CD4-positive, alpha-beta T cell treated with Interferon gamma for 1 hour (primary cell): ENCODE measurements around the gene CDH16.
"Not testable (repeated sequence)": the region's sequence is repeated elsewhere in the genome, so short reads cannot be mapped to it uniquely, and the experiment has no call there.

ENCODE experiments used
- DNase-seq: peaks from one replicate; pipeline ENCODE4 v3.0.0-alpha.2; 2020

The CDH16 gene

DNA sequence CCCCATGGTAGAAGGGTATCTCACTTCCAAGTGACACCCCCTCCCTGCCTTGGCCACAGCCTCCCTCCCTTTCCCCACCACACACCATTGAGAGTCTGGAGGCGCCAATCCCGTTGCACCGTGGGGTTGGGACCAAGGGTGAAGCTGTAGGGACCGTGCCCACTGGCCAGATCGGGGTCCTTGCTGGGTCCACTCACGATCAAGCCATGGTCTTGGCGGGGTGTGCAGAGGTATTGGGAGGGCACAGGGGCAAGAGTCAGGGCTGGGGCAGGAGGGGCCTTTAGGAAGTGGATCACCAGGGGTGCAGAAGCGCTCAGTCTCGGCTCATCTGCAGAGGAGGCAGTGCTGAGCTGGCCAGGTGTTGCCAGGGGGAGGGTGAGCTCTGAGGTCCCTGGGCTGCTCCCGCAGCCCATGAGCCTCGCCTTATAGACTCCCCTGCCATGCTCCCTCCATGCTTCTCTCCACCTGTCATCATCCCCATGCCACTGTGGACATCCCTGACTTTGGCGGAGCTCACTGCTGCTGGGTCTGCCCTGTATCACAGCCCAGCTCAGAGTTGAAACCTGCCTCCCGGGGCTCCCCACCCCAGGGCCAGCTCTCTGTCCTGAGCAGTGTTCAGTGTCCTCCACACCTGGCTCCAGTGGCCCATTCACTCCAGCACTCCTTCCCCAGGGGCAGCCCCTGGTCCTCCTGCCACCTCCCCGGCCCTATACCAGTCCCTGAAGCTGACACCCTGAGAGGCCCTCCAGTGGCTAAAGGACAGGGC is 8.3 kb downstream of the CDH16 start:
- no peak for DNase-seq

DNA sequence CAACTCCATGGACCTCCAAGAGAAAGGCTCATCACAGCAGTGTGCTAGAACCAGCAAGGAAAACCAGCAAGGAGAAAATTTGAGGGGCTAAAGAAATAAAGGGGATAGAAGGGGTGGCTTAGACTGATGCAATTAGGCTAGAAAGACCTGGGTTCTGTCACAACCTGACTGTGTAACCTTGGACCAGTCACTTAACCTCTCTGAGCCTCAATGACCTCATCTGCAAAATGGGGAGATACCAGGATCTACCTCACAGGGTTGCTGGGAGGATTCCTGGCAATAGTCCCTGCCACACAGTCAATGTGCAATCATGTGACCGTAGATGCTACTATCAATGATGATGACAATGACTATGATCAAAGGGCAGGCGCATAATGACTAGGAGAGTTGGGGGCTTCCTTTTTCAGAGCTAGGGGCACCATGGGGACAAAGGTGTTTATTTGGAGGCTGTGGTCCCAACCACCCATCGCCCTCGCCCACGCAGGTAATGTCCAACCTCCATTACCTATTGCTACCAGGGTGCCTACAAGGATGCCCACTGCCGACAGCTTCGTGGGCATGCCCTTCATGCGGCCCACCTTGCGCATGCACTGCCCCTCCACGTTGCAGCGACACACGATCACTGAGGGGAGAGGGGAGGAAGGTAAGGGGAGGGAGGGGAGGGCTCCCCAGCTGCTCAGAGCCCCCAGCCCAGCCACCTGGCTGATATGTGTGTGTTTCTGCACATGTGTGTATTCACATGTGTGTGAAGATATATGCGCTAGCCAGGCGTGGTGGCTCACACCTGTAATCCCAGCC is 9.7 kb downstream of the CDH16 start:
- no peak for DNase-seq

DNA sequence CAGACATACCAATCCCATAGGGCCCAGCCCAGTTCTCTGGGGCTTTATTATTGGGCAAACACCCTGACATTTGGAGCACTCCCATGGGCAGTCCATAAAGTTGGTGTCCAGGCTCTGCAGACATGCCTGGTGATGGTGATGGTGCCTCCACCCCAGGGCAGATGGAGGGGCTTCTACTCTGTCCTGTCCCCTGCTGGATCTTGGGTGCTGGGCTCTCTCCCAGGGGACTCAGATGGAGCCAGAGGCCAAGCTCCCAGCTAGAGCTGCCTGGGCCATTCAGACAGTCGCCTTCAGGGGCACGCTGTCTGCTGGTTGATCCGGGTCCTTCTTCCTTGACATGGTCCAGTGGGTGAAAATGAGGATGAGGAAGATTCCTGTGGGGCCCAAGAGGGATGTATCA is 10.6 kb downstream of the CDH16 start:
- no peak for DNase-seq

DNA sequence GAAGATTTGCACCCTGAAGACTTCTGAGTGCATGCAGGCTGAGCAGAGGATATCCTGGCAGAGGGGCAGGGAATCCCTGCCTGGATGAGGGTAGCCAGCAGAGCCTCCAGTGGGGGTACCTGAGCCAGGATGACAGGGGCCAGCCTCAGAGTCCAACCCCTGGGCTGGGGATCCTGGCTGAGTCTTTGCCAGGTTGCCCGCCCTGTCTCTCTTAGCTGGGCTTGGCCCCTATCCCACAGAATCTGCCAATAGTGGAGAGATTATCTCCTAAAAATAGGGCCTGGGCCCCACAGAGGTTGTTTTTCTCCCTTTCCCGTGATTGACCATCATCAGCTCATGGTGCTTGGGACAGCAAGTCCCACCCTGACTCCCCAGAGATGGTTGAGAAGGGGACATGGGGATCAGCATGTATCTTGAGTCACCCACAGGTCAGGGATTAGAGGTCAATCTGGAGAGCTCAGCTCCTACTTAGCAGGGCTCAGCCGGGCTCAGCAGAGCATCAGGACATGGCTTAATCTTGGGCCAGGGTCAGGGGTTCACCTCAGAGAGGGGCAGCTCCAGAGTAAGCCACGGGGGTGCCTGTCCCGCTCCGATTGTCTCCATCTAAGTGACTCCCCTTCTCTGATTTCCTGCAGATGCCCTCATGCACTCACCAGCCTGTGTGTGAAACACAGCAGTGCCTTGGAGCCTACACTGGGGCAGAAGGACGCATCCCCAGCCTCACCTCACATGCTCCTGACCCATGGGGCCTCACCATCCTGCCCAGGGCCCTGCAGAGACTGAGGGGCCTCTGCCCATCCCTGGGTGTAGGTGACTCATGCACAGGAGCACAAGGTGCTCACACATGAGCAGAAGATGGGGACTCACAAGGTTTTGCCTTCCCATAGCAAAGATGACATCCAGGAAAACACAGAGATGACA is 11.5 kb downstream of the CDH16 start:
- no peak for DNase-seq

DNA sequence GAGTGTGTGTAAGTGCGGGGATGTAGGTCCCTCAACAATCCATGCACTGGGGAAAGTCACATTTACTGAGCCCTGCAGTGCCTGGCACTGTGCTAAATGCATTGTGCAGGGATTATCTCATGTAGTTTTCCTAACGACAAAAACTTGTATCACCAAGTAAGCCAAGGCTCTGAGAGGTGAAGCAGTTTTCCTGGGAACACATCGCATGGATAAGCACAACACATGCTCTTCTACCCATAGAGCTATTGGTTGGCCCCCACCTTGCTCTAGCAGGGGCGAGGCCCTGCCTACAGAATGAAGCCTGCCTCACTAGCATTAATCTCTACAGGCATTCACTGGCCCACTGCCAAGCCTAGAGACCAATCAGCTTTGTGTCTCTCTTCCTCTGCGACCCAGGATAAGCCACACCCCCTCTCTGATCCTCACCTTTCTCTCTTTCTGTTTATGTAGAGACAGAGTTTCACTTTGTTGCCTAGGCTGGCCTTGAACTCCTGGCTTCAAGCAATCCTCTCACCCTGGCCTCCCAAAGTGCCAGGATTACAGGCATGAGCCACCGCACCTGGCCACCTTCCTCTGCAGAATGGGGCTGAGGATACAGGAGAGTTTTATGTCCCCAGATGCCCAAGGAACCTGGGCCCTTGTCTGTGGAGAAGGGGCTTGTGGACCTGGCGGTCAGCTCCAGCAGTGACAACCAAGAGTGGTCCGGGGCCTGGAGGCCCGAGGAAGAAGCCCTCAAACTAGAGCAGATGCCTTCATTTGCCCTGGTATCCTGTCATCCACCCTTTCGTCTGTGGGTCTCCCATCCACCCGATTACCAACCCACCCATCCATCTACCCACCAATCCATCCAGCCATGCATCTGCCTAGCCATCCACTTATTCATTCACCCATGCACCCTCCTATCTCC is 12.8 kb downstream of the CDH16 start:
- peak; percentile 26 for DNase-seq

DNA sequence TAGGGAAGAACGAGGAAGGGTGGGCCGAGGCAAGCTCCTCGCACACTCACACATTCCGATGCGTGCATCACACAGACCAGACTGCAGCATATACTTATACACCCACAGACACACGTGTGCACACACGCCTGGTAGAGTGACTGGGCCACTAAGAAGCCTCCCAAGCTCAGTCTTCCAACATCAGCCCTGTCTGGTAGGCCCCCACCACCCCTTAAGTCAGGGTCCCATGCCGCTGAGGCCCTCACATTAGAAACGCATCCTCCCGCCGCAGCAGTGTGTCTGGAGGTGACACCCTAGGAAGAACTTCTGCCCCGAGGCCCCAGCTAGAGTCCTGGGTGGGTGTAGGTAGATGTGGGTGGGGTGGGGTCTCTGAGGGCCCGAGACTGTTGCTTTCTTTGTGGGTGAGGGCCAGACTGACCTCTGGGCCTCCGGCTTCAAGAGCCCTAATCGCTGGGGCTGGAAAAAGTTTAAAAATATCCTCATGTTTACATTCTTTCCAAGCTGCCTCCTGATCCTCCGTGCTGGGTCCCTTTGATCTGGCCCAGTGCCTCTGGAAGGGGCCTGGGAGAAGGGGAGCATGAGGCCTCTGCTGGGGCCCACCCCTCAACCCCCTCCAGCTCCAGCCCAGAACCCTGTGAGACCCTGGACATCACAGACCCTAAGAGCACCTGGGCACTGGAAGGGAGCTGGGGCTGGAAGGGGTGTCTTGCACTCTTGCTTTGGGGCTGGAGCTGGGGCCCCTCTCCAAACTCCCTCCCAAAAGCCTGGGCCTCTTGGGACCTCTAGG is 13.6 kb downstream of the CDH16 start:
- no peak for DNase-seq

DNA sequence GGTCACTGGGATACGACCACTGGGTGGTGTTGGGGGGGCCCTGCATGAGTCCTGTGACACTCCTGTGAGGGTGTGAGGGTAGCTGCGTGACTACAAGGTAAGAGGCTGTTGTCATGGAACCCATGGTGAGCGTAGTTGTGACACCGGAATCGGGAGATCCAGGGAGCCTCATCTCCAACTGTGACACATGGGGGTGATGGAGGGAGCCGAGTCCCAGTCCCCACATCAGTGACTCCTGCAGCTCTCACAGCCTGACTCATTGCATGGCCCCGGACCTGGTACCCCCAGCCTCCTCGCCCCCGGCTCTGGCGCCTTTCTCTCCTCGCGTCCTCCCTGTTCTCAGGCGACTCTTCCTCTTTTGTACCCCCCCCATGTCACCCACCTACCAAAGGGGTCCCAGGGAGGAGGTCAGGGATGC is 14.2 kb downstream of the CDH16 start:
- DNase-seq, result no peak

DNA sequence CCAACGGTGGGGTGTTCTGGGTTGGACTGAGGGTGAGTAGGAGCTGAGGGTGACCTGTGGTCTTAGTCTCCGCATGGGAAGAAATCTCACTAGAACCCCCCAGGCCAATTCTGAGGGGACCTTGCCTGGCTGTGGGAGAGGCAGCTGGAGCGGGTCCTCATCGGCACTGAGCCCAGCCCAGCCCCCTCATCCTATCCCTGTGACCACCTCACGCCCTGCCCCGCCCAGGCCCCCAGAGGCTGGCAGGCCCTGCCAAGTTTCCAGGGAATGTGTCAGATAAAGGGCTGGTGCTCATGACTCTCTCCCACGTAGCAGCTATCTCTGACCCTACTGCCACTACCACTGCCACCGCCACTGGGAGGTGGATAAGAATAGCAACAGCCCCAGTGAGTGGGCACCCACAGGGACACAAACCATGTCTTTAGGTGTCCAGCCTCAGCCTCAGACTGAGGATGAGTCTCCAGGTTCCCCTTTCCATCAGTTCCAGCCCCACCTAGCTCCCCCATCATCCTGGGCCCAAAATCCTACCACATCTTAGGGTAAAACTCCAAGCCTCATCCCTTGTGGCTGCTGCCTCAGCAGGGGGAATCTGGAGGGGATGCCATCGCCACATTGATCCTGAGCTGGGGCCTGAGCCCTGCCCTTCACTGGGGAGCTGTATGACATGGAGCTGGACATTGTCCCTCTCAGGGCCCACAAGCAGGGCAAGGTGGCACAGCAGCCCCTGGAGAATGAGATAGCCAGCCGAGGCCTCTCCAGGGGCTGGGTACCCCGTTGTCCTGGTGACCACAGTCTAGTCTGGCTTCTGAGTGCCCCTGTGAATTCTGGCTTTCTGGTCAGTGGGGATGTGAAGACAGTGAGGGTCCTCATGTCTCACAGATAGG is 14.9 kb downstream of the CDH16 start:
- no peak for DNase-seq

DNA sequence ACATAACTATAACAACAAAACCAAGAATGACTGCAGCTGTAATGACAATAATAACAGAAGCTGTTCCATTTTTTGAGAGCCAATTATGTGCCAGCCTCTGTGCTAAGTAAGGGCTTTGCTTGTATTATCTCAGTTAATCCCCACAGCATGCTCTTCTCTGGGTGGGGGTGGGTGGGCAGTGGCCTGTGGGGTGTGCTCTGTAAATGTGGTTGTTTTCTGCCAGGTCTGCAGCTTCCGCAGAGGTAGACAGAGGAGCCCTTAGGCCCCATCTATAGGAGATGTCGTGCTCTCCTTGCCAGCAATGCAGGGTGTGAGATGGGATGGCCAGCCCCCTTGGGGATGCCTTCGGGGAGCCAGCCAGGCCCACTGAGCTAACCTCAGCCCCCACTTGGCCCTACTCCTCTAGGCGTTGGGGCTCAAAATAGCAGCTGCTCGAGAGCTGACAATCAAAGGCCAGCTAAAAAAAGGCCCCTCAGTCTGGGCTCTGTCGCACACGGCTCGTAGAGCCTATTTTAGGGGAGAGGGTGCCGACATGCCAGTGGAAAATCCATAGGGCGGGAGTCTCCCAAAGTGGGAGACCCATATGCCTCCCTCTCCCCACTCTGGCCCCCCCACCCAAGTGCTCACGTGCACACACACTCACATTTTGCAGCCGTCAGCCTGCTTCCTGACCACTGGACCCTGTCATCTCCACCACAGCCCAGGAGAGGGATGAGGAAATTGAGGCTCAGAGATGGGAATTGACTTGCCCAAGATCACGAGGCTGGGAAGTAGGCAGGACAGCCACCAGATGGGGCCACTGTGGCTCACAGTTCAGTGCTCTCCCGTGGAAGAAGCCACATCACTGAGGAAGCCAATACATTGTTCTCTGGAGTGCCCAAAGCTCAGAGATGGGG is 15.8 kb downstream of the CDH16 start:
- DNase-seq, result no peak

DNA sequence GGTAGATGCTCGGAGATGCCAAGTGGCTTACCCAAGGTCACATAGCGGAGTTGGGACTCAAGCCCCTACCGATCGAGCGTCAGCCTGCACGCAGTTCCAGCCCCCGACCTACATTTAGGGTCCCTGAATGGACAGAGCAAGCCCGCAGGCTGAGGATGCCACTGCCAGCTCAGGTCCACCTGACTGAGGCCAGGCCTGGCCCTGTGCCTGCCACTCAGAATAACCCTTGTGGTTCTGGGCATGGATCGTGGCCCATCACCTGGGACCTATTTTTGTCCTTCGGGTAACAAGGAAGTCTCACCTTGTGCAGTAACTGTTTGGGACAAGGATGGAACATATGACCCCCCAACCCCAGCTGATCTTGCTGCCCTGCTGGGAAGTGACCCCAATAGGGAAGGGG is 17.1 kb downstream of the CDH16 start:
- DNase-seq, result no peak

DNA sequence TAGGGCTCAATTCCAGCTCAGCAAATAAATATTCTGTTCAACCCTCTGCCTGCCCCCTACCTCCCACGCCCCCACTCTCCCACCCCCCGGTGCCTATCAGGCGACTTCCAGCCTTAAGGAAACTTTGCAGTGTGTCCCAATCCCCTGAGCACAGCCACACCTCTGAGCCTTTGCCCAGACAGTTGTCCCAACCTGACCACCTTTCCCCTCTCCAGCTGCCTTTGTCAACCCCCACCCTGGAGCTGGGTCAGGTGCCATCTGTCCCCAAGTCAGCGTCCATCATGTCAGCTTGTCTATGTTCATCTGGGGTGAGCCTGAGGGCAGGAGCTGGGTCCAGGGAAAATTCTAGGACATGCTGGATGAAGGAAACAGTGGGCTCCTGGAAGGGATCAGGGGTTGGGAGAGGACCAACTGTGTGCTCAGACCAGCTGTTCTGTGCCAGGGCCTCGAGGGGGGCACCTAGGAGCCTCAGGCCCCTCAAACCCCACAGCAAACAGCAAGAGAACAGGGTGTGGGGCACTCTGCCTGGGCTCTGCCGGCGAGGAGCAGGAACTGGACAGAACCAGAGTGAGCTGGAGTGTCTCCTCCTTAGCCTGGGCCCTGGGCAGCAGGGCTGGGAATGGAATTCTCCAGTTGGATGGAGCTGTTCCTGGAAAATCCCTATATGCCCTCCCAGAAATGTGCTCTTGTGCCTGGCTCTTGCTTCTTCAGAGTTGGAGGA is 17.8 kb downstream of the CDH16 start:
- no peak for DNase-seq

DNA sequence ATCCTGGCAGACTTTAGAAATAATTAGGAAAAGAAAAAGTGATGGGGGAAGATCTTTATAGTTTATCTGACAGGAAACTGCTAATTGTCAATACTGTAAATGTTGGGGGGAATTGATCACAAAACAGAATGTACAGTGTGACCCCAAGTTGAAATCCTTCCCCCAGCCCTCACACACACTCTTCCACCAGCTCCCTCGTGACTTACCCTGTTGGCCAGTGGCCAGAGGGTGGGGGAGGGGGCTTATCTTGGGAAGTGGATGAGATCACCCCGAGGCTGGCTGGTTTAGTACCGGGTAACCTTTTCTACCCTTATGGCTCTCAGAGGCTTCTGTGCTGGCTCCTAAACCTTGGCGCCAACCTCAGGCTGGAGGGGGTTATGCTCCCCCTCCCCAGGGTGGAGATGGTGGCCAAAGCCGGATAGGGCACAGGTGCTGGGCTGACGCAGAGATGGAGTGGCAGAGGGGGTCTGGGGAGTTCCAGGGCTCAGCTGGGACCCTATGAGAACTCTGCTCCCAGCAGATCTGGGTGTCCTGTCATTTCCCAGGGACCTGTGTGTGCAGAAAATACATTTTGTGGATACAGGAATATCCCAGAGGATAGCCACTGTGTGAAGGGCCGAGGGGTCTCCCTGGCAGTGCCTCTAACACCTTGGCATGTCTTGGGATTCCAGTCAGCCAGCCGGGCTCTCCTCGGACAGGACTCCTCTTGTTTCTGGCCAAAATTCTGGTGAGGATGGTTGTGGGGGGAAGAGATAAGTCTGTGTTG is 18.6 kb downstream of the CDH16 start:
- DNase-seq, result no peak

DNA sequence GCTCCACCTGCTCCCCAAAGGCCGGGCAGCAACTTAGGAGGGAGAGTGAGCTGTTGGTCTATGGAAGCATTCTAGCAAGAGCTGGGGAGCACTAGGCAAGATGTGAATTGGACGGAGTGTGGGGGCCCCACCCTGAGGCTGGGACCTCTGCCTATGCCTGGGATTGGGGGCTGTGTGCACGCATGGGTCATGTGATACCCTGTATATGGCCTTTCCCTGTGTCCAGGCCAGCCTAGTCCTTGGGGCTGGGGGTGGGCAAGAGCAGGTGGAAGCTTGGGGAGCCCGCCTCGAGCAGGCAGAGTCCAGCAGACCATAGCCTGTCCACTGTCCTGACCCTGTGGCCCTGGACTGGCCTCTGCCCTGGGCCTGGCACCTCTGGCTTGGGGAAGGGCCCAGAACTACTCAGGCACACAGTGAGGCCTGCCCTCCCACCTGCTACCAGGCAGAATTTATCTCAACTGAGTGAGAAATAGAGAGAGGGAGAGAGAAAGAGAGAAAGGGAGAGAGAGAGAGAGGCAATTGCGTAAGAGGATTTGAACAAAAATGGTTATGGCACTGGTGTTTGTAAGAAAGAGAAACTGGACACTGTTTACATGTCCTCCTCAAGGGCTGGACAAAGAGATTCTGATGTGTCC is 19.3 kb downstream of the CDH16 start:
- DNase-seq, result no peak

DNA sequence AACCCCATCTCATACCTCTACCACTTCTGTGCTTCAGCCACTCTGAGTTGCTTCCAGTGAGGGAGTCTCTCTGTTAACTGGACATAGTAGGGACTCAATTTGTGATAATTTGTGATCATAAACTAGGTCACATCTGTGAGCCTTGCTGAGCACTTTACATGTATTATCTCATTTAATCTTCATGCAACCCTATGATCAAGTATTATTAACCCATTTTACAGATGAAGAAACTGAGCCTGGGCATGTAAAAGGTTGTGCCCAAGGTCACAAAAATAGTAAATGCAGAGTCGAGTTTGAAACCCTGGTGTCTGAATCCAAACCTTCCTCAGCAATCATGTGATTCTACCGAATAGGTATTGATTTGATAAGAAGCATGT is 19.8 kb downstream of the CDH16 start:
- DNase-seq, result no peak

DNA sequence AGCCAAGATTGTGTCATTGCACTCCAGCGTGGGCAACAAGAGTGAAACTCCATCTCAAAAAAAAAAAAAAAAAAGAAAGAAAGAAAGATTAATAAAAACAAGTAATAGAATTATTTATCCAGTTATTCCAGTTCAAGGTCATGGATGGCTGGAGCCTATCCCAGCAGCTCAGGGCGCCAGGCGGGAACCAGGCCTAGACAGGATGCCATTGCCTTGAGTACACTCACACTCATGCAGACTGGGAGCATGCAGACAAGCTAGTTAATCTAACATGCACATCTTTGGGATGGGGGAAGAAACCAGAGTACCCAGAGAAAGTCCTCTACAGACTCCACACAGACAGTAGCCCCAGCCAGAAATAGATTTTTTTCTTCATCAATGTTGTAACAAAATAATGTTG is 20.5 kb downstream of the CDH16 start:
- no peak for DNase-seq

DNA sequence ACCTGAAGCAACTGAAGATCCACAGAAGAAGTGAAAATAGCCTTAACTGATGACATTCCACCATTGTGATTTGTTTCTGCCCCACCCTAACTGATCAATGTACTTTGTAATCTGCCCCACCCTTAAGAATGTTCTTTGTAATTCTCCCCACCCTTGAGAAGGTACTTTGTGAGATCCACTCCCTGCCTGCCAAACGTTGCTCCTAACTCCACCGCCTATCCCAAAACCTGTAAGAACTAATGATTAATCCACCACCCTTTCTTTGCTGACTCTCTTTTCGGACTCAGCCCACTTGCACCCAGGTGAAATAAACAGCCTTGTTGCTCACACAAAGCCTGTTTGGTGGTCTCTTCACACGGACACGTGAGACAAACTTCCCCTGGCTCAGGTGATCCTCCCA is 22.0 kb downstream of the CDH16 start:
- not testable (repeated sequence) for DNase-seq

DNA sequence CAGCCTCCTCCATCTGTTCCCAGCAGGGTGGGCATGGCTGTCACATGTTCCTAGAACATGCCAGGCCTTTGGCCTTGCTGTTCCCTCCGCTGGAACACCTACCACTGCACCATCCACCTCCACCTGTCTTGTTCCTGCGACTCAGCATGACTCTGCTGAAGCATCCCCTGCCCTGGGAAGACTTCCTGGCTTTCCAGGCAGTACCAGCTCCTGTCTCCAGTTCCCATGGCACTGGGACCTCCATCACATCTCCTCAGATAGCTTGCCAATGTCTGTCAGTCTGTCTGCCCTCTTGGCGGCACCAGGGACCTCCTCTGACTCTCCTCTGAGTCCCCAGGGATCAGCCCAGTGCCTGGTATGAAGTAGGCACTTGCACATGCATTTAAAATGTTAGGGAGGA is 22.7 kb downstream of the CDH16 start:
- no peak for DNase-seq

DNA sequence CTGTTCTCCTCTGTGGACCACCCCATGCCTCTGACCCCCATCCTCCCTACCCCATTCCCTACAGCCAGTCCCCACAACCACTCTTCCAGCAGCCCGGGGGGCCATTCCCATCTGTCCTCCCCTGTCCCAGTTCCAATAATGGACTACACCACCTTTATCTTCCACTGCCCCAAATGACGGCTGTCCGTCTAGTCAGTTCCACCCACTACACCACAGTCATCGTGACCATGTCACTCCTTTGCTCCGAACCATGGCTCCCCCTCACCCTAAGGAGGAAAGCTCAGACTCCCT is 23.1 kb downstream of the CDH16 start:
- no peak for DNase-seq
